Vagina (tissue), 2 donors: ENCODE results near the gene NSMCE1.

ENCODE experiments used
- CTCF ChIP-seq, 3 experiments: fragments of 450-650 bp in 2 of 3; fragments of 200-600 bp in 1 of 3; sonication (generic) in 1 of 3; IDR thresholded peaks; one replicate each; pipeline ENCODE4 v1.5.1; 2017 to 2019; ENCODE audit warnings: antibody characterized with exemption in 3 of 3, mild to moderate bottlenecking in 2 of 3, moderate library complexity in 2 of 3
- POLR2AphosphoS5 ChIP-seq, 2 donors: sonication (generic); formaldehyde crosslinking; IDR thresholded peaks; one replicate each; pipeline ENCODE4 v1.9.0; 2017; ENCODE audit warnings: antibody characterized with exemption in 2 of 2, mild to moderate bottlenecking in 2 of 2, low read depth in 1 of 2; ENCODE audit not compliant: insufficient read depth in 1 of 2

GRCh38 chr16:27185776-27186130 is 82.8 kb downstream of the NSMCE1 start:
- TF ChIP-seq CTCF (IDR thresholded peaks at IDR 0.05) (no peak), POLR2AphosphoS5 (IDR thresholded peaks at IDR 0.05; ENCODE audit: insufficient read depth in 1 of 2, low read depth in 1 of 2) (no peak)
